GM21381 (cell line): Measurements from ENCODE around the gene RRAS2.
A peak's percentile ranks its signal among the peaks of the same experiment; 100 is the strongest.
"Not testable (repeated sequence)": the region's sequence is repeated elsewhere in the genome, so short reads cannot be mapped to it uniquely, and the experiment has no call there.

Experiments used
- ATAC-seq: cut with Tn5 transposase; IDR thresholded peaks from one replicate; pipeline ENCODE4 v1.9.1; 2021; ENCODE audit warnings: mild to moderate bottlenecking, moderate library complexity; ENCODE audit not compliant: unreplicated experiment

RRAS2 gene

DNA sequence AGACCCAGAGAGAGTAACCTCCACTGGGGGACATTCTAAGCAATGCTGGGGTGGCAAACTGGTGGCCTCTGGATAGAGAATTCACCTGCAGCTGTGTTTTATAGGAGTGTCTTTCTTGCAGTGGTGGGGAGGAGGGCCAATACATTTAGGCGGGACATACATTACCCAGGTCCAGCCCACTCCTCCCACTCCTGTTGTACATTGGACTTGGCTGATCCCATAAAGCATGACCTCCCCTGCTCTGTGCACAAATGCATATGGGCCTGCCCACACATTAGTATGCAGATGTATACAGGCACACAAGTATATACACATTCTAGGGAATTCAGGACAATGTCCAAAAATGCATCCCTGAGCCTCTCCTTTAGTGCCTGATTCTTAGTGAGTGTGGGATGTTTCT, 99.1 kb downstream of the RRAS2 start:
- no peak for ATAC-seq

DNA sequence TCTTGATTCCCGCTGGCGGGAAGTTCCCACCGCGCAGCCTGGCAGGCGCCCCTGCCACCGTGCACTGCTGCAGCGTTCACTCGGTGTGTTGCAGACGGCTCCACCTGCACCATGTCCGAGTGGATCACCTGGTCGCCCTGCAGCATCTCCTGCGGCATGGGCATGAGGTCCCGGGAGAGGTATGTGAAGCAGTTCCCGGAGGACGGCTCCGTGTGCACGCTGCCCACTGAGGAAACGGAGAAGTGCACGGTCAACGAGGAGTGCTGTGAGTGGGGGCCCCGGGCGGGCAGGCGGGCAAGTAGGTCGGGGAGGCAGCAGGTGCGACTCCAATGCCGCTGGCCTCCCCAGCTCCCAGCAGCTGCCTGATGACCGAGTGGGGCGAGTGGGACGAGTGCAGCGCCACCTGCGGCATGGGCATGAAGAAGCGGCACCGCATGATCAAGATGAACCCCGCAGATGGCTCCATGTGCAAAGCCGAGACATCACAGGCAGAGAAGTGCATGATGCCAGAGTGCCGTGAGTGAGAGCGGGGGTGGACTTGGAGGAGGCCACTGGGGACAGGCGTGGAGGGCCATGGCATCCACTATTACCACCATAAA, 99.7 kb downstream of the RRAS2 start:
- no peak for ATAC-seq

DNA sequence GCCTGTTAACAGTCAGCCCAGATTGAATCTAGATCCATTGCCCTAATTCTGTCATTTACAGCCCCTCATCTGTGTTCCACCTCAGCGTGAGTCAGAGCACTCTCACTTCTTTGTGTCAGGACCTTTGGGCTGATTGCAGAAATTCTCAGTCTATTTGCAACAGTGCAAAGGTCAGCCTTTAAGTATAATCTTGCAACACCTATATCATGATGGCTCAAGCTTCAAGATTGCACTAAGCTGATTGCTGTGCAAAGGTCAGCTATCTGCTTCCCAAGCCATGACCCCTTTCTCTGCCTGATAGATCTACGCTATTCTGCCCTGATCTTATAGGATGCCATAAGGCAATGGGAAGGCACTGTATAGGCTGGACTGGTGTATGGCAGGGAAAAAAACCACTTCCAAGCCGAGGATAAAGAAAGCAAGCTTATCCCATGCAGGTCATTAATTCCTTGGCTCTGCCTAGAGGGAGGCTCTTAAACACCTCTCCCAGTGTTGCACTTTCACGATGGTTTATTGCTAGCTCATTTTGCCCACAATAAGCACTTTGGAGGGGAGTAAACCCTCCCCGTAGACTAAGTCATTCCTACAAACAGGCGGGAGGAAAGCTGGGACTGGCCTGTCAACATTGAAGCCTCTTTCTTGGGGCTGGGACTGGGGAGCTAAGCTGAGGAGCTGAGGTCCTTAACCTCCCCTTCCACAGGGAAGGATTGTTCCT, 100.6 kb downstream of the RRAS2 start:
- no peak for ATAC-seq

DNA sequence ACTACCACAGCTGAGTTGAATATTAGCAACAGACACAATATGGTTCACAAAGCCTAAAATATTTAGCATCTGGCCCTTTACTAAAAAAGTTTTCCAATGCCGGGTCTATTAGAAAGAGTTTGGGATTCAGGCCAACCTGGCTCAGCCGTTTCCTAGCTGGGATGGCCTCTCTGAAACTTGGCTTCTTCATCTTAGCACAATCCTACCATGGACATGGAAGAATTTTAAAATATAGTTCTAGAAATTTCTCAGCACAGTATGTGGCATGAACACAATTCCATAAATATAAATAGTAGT, 103.8 kb downstream of the RRAS2 start:
- no peak for ATAC-seq

DNA sequence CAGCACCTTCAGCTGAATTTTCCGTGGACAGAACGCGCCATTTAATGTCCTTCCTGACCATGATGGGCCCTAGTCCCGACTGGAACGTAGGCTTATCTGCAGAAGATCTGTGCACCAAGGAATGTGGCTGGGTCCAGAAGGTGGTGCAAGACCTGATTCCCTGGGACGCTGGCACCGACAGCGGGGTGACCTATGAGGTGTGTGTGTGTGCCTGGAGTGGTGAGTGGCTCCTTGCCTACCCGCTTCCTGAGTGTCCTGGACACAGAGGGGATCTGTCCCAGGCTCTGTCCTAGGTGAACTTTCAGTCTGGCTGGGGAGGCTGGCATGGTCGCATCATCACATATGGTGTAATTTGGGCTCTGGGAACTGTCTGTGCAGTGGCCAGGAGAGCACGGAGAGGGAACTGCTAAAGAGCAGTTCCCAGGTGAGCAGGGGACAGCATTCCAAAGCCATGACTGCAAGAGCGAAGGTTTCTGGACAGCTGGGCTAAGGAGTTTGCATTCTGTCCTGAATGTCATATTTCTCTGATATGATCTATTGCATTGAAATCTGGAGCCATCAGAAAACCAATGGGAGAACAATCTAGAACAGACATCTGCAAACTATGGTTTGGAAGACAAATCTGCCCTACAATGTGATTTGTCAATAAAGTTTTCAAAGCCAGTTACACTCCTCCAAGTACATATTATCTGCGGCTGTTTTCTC, 104.3 kb downstream of the RRAS2 start:
- ATAC-seq, result no peak

DNA sequence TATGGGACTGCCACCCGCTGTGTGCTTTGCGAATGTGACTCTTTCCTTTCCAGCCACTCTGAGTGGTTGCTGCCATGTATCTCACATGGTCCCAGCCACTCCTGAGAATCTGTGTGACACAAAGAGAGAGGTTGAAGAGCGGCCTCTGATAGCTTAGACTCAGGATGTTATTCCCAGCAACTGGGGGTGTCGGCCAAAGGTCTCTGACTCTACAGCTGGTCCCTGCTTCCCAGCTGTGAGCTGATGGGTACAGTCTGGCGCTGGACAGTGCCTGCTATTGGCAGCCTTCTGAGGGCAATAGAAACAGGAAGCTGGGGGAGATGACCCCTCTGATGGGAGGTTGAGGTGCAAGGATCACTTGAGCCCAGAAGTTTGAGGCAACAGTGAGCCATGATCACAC, 105.1 kb downstream of the RRAS2 start:
- no peak for ATAC-seq

DNA sequence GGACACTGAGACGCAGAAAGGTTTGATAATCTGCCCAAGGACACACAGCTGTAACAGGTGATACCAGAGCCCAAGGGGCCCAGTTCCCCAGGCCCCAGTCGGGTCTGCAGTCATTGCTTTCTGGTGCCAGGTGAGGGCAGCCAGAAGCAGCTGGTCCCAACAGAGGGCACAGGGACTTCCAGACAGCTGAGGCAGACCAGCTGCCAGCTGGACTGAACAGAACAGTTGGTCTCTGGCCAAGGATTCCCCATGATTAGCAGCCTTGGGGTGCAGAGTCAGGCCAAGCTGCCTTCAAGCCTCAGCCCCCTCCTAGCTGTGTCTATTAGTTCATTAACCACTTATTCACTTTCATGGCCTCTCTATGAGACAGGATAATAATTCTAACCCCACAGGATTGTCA, 105.6 kb downstream of the RRAS2 start:
- ATAC-seq, result no peak

DNA sequence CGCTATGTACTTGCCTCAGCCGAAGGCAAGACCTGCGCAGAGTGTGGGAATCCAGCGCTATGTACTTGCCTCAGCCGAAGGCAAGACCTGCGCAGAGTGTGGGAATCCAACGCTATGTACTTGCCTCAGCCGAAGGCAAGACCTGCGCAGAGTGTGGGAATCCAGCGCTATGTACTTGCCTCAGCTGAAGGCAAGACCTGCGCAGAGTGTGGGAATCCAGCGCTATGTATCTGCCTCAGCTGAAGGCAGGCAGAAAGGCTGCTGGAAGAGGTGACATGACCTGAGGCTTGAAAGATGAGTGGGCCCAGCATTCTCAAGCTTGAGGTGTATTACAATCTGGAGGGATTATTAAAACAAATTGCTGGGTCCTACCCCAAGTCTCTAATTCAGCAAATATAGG, 106.5 kb downstream of the RRAS2 start:
- ATAC-seq, result not testable (repeated sequence)

DNA sequence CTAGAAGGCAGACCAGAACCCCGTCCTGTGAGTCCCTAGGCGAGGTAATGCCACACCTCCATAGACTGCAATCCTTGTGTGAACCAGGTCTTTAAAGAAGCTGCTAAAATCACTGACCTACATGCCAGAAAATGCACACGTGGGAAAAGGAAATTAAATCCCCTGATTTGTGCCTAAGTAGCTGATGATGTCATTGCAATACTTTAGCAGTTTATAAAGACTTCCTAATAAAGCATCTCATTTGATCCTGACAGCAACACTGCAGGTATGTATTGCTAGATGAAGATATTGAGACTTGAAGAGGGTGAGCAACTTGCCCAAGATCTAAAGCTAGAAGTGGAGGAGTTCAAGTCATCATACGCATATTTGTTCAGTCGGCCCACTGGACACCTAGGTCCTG, 107.2 kb downstream of the RRAS2 start:
- ATAC-seq, result no peak

DNA sequence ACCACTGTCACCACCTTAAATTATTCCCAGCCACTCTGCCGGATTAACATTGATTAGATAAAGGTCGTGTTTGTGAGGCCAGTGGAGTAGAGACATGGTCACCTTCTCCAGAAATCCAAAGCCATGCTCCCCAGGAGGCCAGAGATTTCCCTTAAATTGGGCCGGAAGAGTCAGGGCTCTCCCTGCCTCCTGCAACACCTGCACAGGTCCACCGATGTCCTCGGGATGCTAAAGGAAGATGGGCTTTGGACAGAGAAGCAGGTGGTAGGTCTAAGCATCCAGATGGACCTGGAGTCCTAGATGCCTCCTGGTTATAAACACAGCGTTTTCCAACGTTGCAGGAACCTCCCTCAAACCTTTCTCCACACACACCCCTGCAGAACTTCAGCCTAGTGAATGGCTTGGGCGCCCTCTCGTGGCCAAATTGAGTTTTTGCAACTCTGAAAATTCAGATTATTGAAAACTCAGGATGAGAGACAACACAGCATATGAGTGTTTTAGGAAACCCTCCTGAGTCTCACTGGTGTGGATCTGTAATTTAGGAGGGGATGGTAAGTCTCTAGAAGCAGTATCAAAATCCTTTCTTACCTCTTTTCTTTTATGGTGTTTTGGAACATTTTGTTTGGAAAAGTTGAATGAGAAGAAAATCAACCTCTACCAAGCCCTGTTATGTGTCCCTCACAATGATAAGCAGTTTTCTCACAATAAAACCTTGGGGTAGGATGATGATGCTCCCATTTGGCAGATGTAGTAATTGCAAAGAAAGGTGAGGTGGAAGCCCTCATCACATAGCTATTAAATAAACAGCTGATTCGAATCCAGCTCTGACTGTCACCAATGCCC, 109.6 kb downstream of the RRAS2 start:
- peak; percentile 53 for ATAC-seq

DNA sequence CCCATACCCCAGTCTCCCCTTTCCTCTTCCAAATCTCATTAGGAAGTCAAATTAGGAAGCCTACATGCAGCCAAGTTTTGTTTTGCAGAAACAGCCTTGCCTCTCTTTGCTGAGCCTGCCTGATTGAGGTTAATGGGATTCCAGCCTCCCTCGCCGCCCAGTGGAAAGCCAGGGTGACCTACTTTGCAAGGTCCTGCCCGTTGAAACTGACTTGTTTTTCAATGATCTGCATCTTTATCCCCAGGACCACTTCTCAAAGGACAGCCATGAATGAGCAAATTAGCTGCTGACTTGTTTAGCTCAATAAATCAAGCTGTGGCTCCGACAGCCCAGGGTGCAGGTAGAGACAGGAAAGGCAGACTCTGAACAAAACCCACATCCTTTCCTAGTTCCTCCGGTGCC, 110.4 kb downstream of the RRAS2 start:
- ATAC-seq, result no peak

DNA sequence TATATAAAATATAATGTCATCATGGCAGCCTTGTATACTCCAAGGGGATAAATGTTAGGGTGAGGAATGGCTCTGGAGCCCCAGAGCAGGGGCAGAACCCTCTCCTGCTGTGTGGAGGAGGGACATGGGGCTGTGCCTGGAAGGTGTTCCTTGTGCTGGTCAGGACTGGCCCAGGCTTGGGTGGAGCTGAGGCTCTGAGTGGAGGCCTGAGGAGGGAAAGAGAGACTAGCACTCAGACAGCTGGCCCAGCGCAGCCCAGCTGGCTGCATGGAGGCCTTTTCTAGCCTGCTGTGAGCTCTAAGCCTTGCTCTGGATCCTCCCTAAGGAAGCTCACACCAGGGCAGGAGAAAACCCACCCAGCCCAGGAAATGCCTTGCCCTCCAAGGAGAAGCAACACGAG, 113.5 kb downstream of the RRAS2 start:
- no peak for ATAC-seq

DNA sequence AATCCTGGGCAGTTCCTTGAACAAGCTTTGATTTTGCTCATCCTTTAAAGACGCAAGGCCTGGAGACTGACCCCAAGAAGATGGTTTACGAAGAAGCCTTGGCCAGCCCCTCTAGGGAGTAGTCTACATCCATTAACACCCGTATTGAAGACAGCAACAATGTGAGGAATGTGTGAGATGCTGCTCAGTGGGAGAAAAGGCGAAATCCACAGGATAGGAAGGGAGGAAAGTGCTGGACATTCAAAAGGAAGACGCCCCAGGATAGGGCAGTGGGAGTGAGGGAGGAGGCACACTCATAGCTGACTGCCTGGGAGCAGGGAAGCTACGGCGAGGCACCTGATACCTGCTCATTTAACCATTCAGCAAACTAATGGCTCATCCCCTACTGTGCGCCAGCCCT, 114.1 kb downstream of the RRAS2 start:
- no peak for ATAC-seq

DNA sequence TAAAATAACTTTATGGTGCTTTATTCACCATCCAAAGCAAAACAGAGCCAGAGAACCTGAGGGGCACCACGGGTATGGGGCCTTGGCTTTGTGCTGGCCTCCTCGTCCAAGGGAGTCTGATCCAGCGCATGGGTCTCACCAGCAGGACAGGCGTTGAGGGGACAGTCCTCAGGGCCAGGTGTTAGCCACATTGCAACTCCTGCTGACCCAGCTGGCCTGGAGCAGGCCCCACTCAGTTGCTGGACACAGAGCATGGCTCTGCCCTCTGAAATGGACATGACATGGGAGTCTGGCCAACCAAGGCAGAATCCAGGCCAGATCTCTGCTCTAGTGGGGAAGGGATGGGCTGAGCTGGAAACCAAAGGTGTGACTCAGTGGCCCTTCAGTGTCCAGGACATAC, 116.2 kb downstream of the RRAS2 start:
- ATAC-seq, result no peak

DNA sequence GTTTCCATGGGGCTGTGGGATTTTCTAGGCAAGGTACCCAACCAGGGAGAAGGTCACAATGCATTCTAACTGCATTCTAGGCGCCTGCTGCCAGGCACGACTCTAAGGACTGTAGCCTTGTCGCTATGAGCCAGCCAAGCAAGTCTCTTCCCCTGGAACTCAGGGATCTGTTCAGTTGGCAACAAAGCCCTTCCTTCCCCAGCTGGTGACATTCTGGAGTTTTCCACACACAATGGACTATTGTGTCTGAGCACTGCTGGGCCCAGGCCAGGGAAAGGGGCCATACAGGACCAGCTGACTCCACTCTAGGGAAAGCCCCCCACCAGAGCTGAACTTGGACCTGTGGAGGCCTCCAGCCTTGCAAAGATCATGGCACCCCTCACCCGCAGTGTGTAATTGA, 116.8 kb downstream of the RRAS2 start:
- no peak for ATAC-seq

DNA sequence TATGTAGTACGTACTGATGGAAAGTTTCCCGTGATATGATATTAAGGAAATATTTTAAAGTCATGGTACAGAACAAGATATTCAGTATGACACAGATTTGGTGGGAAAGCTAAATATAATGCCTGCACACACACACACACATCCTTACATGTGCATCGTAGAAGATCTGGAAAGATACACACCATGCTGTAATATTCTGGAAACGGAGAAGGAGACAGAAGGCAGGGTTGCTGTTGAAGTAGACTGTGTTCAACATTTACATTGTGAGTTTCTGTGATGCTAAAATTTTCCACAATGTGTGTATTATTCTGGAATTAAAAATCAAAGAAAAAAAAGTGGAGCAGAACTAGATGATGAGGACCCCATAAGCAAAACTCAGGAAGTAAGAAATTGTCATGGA, 118.0 kb downstream of the RRAS2 start:
- ATAC-seq, result no peak

DNA sequence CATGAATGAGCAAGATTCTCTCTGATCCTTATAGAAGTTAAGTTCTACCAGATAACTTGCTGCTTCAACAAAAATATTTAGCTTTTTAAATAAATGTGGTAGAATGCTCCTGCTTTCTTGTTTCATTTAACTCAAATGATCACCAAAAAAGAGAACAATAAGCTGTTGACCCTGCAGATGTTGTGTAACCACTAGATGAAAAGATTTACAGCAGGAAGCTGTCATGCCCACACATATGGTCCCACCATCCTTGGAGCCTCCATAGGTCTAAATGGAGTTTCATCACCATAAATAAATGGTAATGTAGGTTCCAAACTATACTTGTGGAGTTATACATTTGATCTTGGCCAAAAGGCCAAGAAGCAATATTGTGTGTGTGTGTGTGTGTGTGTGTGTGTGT, 118.8 kb downstream of the RRAS2 start:
- ATAC-seq, result no peak

DNA sequence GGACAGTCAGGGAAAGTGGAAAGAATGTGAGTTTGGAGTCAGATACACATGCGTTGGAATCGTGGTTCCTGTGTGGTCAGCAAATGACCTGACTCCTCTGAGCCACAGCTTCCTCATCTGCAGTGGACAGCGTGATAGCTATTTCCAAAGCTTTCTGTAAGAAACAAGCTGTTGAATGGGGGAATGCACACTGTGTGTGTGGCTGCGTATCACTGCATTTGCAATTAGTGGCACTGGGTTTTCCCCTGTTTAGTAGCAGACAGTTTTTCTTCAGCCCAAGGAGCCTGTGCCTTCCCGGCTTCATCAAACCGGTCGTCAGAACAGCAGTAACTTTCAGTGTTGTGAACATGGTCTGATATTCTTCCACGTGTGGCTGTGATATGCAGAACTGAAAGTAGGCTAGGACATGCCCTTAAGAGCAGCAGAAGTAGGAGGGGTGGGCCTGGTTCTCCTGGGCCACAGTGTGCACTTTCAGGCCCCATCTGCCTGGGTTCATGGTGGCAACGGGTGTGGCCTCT, 121.5 kb downstream of the RRAS2 start:
- peak; percentile 98 for ATAC-seq

DNA sequence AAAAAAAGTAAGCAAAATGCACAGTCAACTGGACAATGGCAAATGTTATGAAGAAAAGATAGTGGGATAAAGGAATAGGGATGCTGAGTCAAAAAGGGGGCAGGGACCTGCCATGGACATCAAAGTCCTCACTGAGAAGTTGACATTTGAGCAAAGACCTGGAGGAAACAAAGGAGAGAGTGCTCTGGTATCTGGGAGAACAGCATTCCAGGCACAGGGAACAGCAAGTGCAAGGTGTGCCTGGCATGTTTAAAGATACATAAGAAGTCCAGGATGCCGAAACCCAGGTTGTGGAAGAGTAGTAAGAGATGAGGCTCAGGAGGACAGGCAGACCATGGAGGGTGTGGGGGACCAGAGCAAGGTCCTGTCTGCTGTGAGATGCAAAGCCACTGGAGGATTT, 123.3 kb downstream of the RRAS2 start:
- ATAC-seq, result no peak

DNA sequence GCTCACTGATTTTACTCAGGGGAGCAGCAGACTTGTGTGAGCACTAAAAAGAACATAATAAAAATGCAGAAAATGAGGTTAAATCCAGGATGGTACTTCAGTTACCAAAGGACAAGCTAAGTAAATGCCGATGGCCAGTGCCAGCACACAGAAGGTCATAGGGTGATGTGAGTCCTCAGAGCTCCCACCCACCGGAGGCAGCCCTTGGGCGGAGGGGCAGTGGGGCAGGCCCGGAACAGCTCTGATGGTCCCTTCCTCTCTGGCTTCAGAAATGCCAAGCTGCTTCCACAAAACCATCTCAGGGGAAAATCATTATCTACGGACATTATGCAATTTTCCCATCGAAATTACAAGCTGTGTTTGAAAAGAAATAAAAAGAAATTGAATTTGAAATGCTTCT, 124.5 kb downstream of the RRAS2 start:
- no peak for ATAC-seq

DNA sequence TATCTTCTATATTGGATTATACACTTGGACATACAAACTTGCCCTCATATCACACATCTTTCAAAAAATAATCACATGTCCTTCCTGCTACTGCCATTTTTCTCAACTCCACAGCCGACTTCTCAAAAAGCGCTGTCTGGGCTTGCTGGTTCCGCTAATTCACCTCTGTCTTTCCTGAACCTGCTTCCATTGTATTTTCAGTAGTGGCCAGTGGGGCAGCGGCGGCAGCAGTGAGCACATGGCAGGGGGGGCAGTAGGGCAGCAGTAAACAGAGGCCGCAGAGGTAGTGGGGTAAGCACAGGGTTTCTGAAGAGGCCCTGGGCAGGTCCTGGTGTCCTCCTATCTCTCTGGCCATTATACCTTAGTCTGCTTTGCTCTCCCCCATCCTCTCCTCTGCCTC, 126.3 kb downstream of the RRAS2 start:
- no peak for ATAC-seq
